HG02973 (cell line): ENCODE measurements around the gene HDAC7.
A peak's percentile ranks its signal among the peaks of the same experiment; 100 is the strongest.

Experiments
- ATAC-seq: cut with Tn5 transposase; IDR thresholded peaks from one replicate; pipeline ENCODE4 v1.9.1; 2021; ENCODE audit warnings: moderate library complexity; ENCODE audit not compliant: unreplicated experiment

Gene HDAC7

DNA sequence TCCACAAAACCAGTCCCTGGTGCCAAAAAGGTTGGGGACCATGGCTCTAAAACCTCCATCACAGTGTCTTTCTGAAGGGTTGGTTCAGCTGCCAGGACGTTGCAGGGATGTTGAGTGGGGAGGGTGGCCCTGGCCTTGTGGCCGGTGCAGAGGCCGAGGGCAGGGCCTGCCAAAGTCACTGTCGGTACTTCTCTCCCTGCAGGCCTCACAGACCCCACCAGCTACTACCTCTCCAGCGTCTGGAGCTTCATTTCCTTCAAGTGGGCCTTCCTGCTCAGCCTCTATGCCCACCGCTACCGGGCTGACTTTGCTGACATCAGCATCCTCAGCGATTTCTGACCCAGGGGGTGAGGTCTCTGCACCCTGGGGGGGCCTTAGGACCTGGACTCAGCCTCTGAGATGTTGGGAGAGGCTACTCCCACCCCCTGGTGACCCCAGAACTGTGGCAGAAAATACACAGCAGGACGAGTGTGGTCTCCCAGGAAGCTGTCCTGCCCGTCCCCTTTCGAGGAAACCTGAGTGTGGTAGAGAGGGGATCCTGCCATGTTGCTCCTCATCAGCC is 39.7 kb downstream of the HDAC7 start:
- ATAC-seq = no peak

GRCh38 chr12:47779301-47779942 is 40.3 kb downstream of the HDAC7 start:
- ATAC-seq = peak; percentile 83

DNA sequence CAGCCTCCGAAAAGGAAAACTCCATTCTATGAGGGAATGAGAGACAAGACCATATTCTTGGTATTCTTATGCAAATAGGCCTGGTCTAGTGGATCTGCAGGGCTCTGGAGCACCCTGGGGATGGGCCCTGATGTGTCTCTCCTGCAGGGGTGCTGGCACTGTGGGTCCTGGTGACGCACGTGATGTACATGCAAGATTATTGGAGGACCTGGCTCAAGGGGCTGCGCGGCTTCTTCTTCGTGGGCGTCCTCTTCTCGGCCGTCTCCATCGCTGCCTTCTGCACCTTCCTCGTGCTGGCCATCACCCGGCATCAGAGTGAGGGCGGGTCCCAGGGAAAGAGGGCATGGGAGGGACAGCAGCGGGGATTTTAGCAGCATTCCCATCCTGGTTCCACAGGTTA is 40.8 kb downstream of the HDAC7 start:
- ATAC-seq = no peak

- ATAC-seq = no peak
Observed at GRCh38 chr12:47777741-47778558, 41.8 kb downstream of the HDAC7 start.

GRCh38 chr12:47777151-47777550 is 42.6 kb downstream of the HDAC7 start:
- no peak for ATAC-seq

DNA sequence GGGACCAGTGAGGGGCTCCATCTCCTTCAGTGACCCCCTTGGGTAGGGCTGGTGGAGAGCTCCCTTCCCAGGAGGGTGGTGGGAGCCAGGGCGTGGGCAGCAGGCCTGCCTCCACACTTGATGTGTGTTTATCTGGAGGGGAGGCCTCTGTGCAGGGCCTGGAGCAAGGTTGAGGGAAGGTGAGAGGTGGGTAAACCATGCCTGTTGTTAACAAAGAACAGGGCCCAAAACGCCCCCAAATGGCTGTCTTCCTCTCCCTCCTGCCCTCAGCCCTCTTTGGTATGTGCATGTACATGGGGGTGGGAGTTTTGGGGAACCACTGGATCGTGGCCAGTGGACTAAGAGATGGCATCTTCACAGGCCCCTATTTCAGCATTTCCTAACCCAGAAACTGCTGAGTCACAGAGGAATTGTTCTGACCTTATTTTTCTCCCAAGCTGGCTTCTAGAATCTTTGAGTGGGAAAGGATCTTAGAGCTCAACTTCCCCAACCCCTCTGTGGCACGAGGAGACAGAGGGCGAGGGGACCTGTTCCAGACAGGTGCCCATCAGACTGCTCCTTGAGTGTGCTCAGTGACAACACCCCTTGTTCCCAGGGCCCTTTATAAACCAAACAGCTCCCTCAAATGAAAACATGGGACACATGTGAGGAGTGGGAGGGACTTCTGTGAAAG is 43.1 kb downstream of the HDAC7 start:
- no peak for ATAC-seq

DNA sequence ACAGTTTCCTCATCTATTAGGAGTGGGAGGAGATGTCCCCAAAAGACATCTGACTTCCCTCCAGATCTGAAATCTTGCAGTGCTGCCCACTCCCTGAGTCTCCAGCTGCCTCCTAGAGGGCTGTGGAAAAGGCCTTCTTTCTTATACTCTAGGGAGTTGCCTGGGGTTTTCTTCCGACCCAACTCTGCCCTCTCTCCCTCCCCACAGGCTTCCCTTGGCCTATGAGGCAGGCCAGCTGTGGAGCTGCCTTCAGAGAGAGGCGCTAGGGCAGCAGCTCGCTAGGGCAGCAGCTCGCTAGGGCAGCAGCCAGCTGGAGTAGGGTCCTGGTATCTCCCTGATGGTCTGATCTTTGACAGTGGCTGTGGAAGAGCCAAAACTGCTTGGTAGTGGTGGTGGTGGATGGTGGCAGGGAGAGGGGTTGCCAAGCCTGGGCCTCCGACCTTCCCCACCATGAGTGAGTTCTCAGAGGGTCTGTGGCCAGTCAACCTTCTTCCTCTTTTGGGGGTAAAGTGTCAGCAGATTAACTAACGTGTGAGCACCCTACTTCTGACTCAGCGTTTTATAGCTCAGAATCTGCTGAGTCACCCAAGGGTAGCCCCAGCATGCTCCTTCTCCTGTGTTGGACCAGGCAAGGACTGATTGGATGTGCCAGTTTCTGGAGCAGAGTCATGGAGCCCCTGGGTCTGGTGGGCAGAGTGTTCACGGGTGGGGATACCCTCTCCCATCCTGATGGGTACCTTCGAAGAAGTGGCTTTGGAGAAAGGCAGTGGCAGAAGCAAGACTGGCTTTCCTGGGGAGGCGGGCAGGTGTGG is 44.4 kb downstream of the HDAC7 start:
- no peak for ATAC-seq

DNA sequence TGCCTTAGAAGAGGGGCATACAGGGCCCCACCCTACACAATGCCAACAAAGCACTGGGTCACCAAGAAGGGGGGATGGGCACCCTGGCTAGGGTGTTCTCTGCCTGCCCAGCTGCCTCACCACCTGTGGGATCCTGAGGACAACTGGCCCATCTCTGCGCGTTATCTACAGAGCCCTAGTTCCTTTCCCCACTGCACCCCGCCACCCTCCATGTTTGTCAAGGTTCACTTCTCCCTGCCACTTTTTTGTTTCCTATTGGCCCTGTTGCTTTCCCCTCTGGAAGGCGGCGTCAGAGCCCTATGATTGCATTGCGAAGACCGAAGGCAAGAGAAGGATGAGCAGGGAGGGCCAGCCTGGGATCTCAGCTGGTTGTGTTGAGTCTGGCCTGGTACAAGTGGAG is 45.0 kb downstream of the HDAC7 start:
- no peak for ATAC-seq

GRCh38 chr12:47773858-47774580 is 45.7 kb downstream of the HDAC7 start:
- no peak for ATAC-seq

DNA sequence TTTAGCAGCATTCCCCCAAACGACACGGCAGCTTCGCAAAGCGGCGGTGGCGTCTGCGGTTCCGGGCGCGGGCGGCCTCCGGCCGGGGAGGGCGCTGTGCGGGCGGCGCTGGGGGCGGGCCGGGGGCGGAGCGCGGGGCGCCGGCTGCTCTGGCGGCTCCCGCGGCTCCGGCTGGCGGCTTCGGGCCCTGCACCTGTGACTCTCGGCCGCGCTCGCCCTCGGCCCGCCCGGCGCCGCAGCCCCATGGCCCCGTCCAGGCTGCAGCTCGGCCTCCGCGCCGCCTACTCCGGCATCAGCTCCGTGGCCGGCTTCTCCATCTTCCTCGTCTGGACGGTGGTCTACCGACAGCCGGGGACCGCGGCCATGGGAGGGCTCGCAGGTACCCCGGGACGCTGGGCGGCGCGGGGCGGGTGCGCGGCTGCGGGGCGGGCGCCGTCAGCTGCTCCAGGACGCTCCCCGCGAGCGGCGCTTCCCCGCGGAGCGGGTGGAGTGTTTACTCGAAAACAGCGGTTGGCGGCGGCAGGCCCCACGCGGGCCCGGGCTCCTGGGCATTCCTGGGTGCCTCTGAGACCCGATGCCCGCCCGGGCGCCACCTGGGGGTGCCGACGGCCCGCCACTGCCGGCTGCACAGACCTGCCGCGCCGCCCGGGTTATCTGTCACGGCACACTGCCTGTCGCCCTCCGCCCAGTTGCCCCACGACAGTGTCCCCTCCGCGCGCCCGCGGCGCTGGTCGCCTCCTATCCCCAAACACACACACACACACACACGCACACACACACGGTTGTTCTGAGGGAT is 46.4 kb downstream of the HDAC7 start, which contains the start of gene SLC48A1:
TSS of gene SLC48A1 (plus strand) at position 177 of the 796 bp plus-strand sequence. CDS start at position 244, 67 bp downstream.
- ATAC-seq = peak; percentile 81

DNA sequence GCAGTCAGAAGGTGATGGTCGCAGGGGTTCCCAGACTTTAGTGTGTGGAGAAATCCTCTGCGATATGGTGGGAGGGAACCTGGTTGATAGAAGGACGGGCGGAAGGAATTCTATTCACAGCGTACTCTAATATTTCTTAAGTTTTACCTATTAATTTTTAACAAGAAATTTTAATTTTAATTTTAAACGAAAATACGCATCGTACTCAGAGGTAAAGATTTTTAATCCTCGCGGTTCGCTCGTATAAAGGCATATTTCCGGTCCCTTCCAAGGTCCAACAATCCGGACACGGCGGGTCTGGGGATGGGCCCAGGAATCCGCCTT is 47.0 kb downstream of the HDAC7 start:
- no peak for ATAC-seq

DNA sequence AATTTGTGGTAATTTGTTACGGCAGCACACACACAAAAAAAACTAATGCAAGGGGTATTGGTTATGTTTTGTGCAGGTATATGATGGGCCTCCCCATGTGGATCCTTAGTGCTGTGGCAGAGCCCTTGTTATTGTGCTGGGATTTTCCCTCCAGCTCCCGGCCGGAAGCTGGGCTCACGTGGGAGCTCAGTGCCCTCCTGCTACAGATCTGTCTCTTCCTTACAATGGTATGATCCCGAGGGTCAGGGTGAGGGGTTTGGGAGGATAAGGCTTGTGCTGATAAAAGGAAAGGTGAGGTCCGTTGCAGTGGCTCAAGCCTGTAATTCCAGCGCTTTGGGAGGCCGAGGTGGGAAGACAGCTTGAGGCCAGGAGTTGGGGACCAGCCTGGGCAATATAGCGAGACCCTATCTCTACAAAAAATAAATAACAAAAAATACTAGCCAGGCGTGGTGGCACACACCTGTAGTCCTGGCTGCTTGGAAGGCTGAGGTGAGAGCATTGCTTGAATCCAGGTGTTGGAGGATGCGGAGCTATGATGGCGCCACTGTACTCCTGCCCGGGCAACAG is 47.5 kb downstream of the HDAC7 start:
- ATAC-seq = no peak

GRCh38 chr12:47771304-47771703 is 48.4 kb downstream of the HDAC7 start:
- ATAC-seq = no peak

DNA sequence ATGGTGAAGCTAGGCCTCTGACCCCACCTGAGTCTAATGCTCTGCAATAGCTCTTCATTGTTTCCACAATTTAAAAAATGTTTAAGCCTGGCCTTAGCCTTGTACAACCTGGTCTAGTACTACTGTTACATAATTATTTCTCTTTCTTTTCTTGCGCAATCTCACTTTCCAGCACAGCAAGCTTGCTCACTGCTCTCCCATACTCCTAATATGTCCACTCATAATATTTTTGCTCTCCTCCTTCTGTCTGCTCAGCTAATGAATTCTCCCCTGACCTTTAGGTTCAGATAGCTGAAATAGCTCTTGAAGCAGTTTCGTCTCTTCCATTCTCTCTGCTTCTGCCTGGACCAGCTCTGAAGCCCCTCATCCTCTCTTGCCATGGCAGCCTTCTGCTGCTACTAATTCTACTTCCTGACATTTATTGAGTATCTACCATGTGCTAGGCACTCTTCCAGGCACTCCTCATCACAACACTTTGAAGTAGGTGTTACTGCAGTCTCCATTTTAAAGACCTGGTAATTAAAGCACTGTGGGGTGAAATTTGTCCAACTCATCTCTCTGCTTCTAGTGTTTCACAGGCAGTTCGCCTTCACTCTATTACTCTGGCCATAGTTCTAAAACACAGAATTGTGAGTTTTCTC is 49.5 kb downstream of the HDAC7 start:
- no peak for ATAC-seq

DNA sequence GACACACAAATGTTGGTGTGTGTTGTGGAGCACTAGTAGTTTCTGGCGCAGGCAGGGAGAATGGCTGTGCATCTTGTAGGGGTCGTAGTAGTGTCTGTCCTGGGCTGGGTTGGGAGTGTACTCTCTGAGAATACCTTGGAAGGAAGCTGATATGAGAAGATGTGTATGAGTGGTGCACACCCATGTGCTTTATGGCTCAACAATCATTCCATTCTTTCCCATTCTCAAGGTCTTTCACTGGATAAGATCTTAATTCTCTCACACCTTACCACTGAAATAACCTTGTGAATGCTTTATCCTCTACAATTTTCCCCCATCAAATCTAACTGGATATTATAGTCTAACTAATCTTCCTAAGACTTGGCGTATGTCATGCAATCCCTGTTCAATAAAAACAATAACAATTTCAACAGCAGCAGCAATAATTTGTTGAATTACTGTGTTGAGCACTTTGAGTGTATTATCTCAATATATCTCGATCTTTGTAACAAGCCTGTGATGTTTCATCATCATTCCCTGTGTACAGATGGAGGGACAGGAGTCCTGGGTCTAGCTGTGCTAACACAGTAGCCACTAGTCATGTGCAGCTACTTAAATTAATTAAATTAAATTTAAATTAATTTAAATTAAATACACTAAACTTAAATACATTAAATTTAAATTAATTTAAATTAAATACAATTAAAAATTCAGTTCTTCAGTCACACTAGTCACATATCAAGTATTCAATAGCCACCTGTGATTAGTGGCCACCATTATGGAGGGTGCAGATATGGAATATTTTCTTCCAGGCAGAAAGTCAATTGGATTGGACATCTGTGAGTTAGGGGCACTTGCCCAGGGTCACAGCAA is 50.2 kb downstream of the HDAC7 start:
- no peak for ATAC-seq

- no peak for ATAC-seq
Observed at GRCh38 chr12:47768323-47768811, 51.3 kb downstream of the HDAC7 start.

GRCh38 chr12:47767216-47767724 is 52.4 kb downstream of the HDAC7 start:
- no peak for ATAC-seq
